ENCODE measurements around the gene MDC1. TPM values are rescaled to one million over a fixed set of nuclear protein-coding genes. Genes with fewer than 3 reads are reported as not detected.

The MDC1 gene
- total RNA-seq, 1 experiment from 2014 or later: 46.6 TPM

- BruUV-seq (replicated peaks): no TSS peak
- no peak overlapping the region for H3K4me3 Mint-ChIP-seq (ENCODE audit: unreplicated experiment)
- POLR2A ChIA-PET: no interaction called here
- CTCF ChIA-PET: no interaction called here
- Histone ChIP-seq H3K4me1 (no peaks in the 10 kb centered on the region), H3K36me3 (ENCODE audit: control insufficient read depth, insufficient read depth, low read length) (peaks cover 2% of the 10 kb centered on the region; the same call in 1 of the 2 replicates), H3K9me3 (no peaks in the 10 kb centered on the region), H3K4me3 (ENCODE audit: low read depth, low read length) (no peak overlapping the region), H3K27me3 (replicated peaks; ENCODE audit: control insufficient read depth, insufficient read depth, low read length) (no peaks in the 10 kb centered on the region)
- H3K27me3 Mint-ChIP-seq (ENCODE audit: insufficient read depth, unreplicated experiment): no peaks in the 10 kb centered on the region
- no peak overlapping the region for H3K27ac Mint-ChIP-seq (ENCODE audit: unreplicated experiment)
- TF ChIP-seq, protein P1, sequence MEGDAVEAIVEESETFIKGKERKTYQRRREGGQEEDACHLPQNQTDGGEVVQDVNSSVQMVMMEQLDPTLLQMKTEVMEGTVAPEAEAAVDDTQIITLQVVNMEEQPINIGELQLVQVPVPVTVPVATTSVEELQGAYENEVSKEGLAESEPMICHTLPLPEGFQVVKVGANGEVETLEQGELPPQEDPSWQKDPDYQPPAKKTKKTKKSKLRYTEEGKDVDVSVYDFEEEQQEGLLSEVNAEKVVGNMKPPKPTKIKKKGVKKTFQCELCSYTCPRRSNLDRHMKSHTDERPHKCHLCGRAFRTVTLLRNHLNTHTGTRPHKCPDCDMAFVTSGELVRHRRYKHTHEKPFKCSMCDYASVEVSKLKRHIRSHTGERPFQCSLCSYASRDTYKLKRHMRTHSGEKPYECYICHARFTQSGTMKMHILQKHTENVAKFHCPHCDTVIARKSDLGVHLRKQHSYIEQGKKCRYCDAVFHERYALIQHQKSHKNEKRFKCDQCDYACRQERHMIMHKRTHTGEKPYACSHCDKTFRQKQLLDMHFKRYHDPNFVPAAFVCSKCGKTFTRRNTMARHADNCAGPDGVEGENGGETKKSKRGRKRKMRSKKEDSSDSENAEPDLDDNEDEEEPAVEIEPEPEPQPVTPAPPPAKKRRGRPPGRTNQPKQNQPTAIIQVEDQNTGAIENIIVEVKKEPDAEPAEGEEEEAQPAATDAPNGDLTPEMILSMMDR (IDR thresholded peaks at IDR 0.05; ENCODE audit: insufficient read depth in 1 of 2, low read depth in 1 of 2, low read length in 1 of 2, severe bottlenecking in 1 of 2, unreplicated experiment in 1 of 2): no peak
- no peak for DNase-seq
- H3K36me3 Mint-ChIP-seq (ENCODE audit: insufficient read depth, unreplicated experiment): peaks cover 69% of the 10 kb centered on the region
- intact Hi-C loops (cut with micrococcal nuclease; ENCODE audit: unreplicated experiment): no loop called here
- H3K9me3 Mint-ChIP-seq (ENCODE audit: unreplicated experiment): no peaks in the 10 kb centered on the region
- H3K4me1 Mint-ChIP-seq (ENCODE audit: low read depth, unreplicated experiment): no peaks in the 10 kb centered on the region
These were observed 60.6 kb downstream of the MDC1 start for GRCh38 chr6:30656513-30656912.

DNA sequence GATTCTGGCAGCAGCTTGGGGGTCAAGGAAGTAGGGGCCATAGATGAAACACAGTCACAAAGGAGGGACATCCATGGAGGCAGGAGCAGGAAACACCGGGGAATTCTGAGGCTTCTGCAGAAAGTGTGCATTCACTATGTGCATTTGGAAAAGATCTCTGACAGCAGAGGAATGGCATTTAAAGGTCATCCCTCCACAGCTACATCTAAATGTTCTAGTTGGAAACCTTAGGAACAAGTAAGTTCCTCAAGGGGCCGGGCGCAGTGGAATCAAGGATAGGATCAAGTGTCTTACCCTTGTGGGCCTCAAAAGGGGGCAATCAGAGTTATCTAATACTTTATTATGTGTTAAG is 61.4 kb downstream of the MDC1 start:
- DNase-seq: no peak
- no peak overlapping the region for H3K4me3 Mint-ChIP-seq (ENCODE audit: unreplicated experiment)

DNA sequence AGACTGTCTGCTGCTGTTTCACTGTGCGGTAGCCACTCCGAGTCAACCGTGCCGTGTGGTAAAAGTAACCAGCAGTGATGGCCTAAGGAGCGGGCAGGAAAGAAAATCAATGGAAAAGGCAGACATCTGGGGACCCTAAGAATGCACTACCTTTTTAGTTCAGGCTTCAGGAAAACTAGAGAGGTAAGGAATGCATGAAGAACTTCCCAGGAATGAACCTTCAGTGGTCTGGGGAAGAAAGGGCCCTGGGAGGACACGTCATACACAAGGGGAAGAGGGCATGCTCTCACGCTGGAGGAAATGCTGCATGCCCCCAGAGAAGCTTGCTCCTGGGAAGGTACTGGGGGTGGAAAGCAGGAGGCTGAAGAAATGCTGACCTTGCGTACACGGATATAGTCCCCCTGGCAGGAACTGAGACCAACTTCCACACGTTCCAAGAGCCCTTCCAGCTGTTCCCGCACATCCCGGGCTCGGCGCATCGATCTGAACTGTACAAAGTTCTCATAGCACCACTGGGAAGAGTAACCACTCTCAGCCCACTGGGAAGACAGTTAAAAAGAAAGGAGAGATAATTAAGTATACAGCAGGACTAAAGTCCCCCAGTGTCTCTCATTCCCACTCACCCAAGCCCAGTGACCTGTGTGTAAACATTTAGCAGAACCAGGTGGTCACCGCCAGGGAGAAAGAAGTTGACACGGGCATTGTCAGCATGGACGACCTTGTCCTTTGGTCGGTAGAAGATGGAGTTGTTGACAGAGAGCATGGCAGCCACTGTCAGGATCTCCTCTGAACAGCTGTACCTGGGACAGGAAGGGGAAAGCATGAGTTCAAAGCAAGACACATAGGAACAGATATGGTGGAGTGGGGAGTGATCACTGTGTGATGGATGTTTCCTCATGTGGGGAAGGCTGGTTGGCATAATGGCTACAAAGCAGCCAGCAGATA is 62.0 kb downstream of the MDC1 start:
- Histone ChIP-seq H3K27me3 (replicated peaks; ENCODE audit: control insufficient read depth, insufficient read depth, low read length) (no peaks in the 10 kb centered on the region), H3K9me3 (no peaks in the 10 kb centered on the region), H3K4me3 (ENCODE audit: low read depth, low read length) (no peak overlapping the region), H3K36me3 (ENCODE audit: control insufficient read depth, insufficient read depth, low read length) (peaks cover 2% of the 10 kb centered on the region; the same call in 1 of the 2 replicates), H3K4me1 (no peaks in the 10 kb centered on the region)
- no peak overlapping the region for H3K4me3 Mint-ChIP-seq (ENCODE audit: unreplicated experiment)
- ChIA-PET CTCF (no interaction called here), POLR2A (no interaction called here)
- peaks cover 68% of the 10 kb centered on the region for H3K36me3 Mint-ChIP-seq (ENCODE audit: insufficient read depth, unreplicated experiment)
- H3K27me3 Mint-ChIP-seq (ENCODE audit: insufficient read depth, unreplicated experiment): no peaks in the 10 kb centered on the region
- H3K4me1 Mint-ChIP-seq (ENCODE audit: low read depth, unreplicated experiment): no peaks in the 10 kb centered on the region
- TF ChIP-seq, protein P1 (IDR thresholded peaks at IDR 0.05; ENCODE audit: insufficient read depth in 1 of 2, low read depth in 1 of 2, low read length in 1 of 2, severe bottlenecking in 1 of 2, unreplicated experiment in 1 of 2): no peak
- BruUV-seq (replicated peaks): no TSS peak
- intact Hi-C loops (cut with micrococcal nuclease; ENCODE audit: unreplicated experiment): no loop called here
- no peak for DNase-seq
- H3K27ac Mint-ChIP-seq (ENCODE audit: unreplicated experiment): no peak overlapping the region
- H3K9me3 Mint-ChIP-seq (ENCODE audit: unreplicated experiment): no peaks in the 10 kb centered on the region

More for the DNA sequence above, 61.4 kb downstream of the MDC1 start:
- Mint-ChIP-seq H3K27ac (ENCODE audit: unreplicated experiment) (no peak overlapping the region), H3K4me1 (ENCODE audit: low read depth, unreplicated experiment) (no peaks in the 10 kb centered on the region), H3K9me3 (ENCODE audit: unreplicated experiment) (no peaks in the 10 kb centered on the region), H3K36me3 (ENCODE audit: insufficient read depth, unreplicated experiment) (peaks cover 73% of the 10 kb centered on the region), H3K27me3 (ENCODE audit: insufficient read depth, unreplicated experiment) (no peaks in the 10 kb centered on the region)
- Histone ChIP-seq H3K4me3 (ENCODE audit: low read depth, low read length) (no peak overlapping the region), H3K4me1 (no peaks in the 10 kb centered on the region), H3K9me3 (no peaks in the 10 kb centered on the region), H3K36me3 (ENCODE audit: control insufficient read depth, insufficient read depth, low read length) (peaks cover 2% of the 10 kb centered on the region; the same call in 1 of the 2 replicates), H3K27me3 (replicated peaks; ENCODE audit: control insufficient read depth, insufficient read depth, low read length) (no peaks in the 10 kb centered on the region)
- CTCF ChIA-PET: no interaction called here
- TF ChIP-seq, protein P1 (IDR thresholded peaks at IDR 0.05; ENCODE audit: insufficient read depth in 1 of 2, low read depth in 1 of 2, low read length in 1 of 2, severe bottlenecking in 1 of 2, unreplicated experiment in 1 of 2): no peak
- intact Hi-C loops (cut with micrococcal nuclease; ENCODE audit: unreplicated experiment): no loop called here
- POLR2A ChIA-PET: no interaction called here
- BruUV-seq (replicated peaks): no TSS peak

Measured in Caco-2 (cell line).